CD4-positive, alpha-beta T cell (primary cell): ENCODE measurements around the gene SAXO1. TPM values are rescaled to one million over a fixed set of nuclear protein-coding genes. Genes with fewer than 3 reads are reported as not detected.

Source experiments
- ATAC-seq: fragments of 200-7000 bp; cut with Tn5 transposase; one replicate; pipeline ENCODE4 v1.10.0; 2022; ENCODE audit warnings: mild to moderate bottlenecking; ENCODE audit not compliant: poor library complexity
- CTCF ChIA-PET: fragments of 350-600 bp; sonication (Branson Sonifier 250); formaldehyde crosslinking; loops from one replicate; lab custom pipeline; 2021; ENCODE audit warnings: antibody characterized with exemption, inconsistent platforms; lab: Charles Lee
- POLR2A ChIA-PET: fragments of 350-600 bp; sonication (Branson Sonifier 250); formaldehyde crosslinking; loops from one replicate; lab custom pipeline; 2021; ENCODE audit warnings: antibody characterized with exemption, inconsistent platforms; lab: Charles Lee
- DNase-seq, 14 experiments: peaks; one replicate each; pipeline ENCODE4 v3.0.0-alpha.2; 2013 to 2020; ENCODE audit warnings: mixed read lengths in 2 of 14
- H3K27ac ChIP-seq, 2 donors: one replicate each; pipeline versions ENCODE4 v1.5.1 to v1.7.0; 2013; ENCODE audit warnings: low read length in 2 of 2, low read depth in 1 of 2, mild to moderate bottlenecking in 1 of 2
- H3K27me3 ChIP-seq, 2 experiments: 1 replicate in 1 of 2; 2 replicates in 1 of 2; pipeline versions ENCODE4 v1.6.1 to v1.7.0; 2013; ENCODE audit warnings: low read length in 2 of 2, control low read depth in 1 of 2, mild to moderate bottlenecking in 1 of 2, moderate library complexity in 1 of 2; ENCODE audit not compliant: insufficient read depth in 2 of 2, control insufficient read depth in 1 of 2
- H3K36me3 ChIP-seq: one replicate; pipeline ENCODE4 v1.6.1; 2013; ENCODE audit warnings: low read length, control low read depth; ENCODE audit not compliant: insufficient read depth
- H3K4me1 ChIP-seq: one replicate; pipeline ENCODE4 v1.6.1; 2013; ENCODE audit warnings: low read length, control low read depth; ENCODE audit not compliant: insufficient read depth
- H3K4me3 ChIP-seq: one replicate; pipeline ENCODE4 v1.5.1; 2013; ENCODE audit warnings: mild to moderate bottlenecking, low read length, moderate library complexity
- H3K9me3 ChIP-seq, 2 experiments: 1 replicate in 1 of 2; 2 replicates in 1 of 2; pipeline versions ENCODE4 v1.6.1 to v1.7.0; 2013; ENCODE audit warnings: low read length in 2 of 2, mild to moderate bottlenecking in 2 of 2, control low read depth in 1 of 2, moderate library complexity in 1 of 2; ENCODE audit not compliant: control insufficient read depth in 1 of 2, insufficient read depth in 1 of 2
- H3K27ac Mint-ChIP-seq: one replicate; pipeline ENCODE4 v1.8.0; 2020; ENCODE audit warnings: mixed read lengths
- H3K27me3 Mint-ChIP-seq: one replicate; pipeline ENCODE4 v1.8.0; 2021; ENCODE audit warnings: mixed read lengths
- H3K36me3 Mint-ChIP-seq: one replicate; pipeline ENCODE4 v1.8.0; 2021; ENCODE audit warnings: low read depth, mixed read lengths
- H3K4me1 Mint-ChIP-seq: one replicate; pipeline ENCODE4 v1.8.0; 2021; ENCODE audit warnings: low read depth, mixed read lengths
- H3K4me3 Mint-ChIP-seq: one replicate; pipeline ENCODE4 v1.8.0; 2020; ENCODE audit warnings: mild to moderate bottlenecking, mixed read lengths
- H3K9me3 Mint-ChIP-seq: one replicate; pipeline ENCODE4 v1.8.0; 2020; ENCODE audit warnings: mixed read lengths
- CTCF ChIP-seq: fragments of 200-600 bp; IDR thresholded peaks from one replicate; pipeline ENCODE4 v1.8.0; 2022; ENCODE audit warnings: antibody characterized with exemption, mild to moderate bottlenecking
- intact Hi-C, 2 experiments: fragments of 100-400 bp; cut with DNase I in 1 of 2; cut with micrococcal nuclease in 1 of 2; formaldehyde crosslinking; loops; one replicate each; pipeline versions ENCODE4 v1.15.1 to v1.9.0; 2023 to 2025; cut with DNase I, micrococcal nuclease
- total RNA-seq, 174 experiments: library from RNA in 2 of 174; stranded (reverse) in 2 of 174; gene quantifications; one replicate each; pipeline ENCODE4 v1.2.3 and lab custom pipeline; 2021 to 2026

The SAXO1 gene
- total RNA-seq, 2 experiments from 2014 or later, result 0.19 to 0.34 TPM

DNA sequence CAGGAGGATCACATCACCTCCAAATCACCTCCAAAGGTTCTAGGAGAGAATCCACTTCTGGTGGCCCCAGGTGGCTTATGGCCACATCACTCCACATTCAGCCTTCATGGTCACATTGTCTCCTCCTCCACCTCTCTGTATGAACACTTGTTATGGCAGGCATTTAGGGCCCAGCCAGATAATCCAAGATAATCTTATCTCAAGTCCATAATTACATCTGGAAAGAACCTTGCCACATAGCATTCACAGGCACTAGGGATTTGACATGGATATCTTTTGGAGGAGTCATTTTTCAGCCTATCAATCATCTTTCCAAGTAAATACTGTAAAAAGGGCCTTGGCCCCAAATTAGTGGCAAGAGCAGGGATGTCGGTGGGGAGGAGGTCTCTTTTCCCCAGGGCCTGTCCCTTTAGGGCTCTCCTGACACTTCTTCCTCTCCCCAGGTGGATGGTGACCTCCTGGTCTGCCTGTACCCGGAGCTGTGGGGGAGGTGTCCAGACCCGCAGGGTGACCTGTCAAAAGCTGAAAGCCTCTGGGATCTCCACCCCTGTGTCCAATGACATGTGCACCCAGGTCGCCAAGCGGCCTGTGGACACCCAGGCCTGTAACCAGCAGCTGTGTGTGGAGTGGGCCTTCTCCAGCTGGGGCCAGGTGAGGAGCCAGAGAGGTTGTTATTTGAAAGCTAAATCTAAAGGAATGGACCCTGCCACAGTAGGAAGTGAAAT lies 140.9 kb downstream of the SAXO1 start:
- H3K36me3 Mint-ChIP-seq, result no peaks in the 10 kb centered on the region
- DNase-seq, result no peak
- H3K27me3 ChIP-seq, result no peaks in the 10 kb centered on the region
- ChIA-PET CTCF (no interaction called here), POLR2A (no interaction called here)
- no peak overlapping the region for H3K4me3 Mint-ChIP-seq
- no peak for TF ChIP-seq CTCF
- no peaks in the 10 kb centered on the region for H3K36me3 ChIP-seq
- H3K27ac ChIP-seq, result no peak overlapping the region
- no peaks in the 10 kb centered on the region for H3K4me1 Mint-ChIP-seq
- no peak overlapping the region for H3K4me3 ChIP-seq
- H3K27me3 Mint-ChIP-seq, result peaks cover 5% of the 10 kb centered on the region
- intact Hi-C loops, result loop anchor here in 1 of 2 experiments (10.0 kb wide), 1 partner anchor 63 kb away; no protein-coding TSS in a partner anchor
- peaks cover 8% of the 10 kb centered on the region for H3K4me1 ChIP-seq
- H3K27ac Mint-ChIP-seq, result no peak overlapping the region
- no peak for ATAC-seq
- peaks cover 9 to 19% of the 10 kb centered on the region in 2 experiments for H3K9me3 ChIP-seq
- peaks cover 15% of the 10 kb centered on the region for H3K9me3 Mint-ChIP-seq

GRCh38 chr9:18890372-18890771 lies 142.6 kb downstream of the SAXO1 start:
- peaks cover 7% of the 10 kb centered on the region for H3K9me3 Mint-ChIP-seq
- no peaks in the 10 kb centered on the region for H3K36me3 Mint-ChIP-seq
- DNase-seq, result no peak
- no peak overlapping the region for H3K4me3 ChIP-seq
- intact Hi-C loops, result loop anchor here in 1 of 2 experiments (10.0 kb wide), 1 partner anchor 64 kb away; no protein-coding TSS in a partner anchor
- H3K4me3 Mint-ChIP-seq, result no peak overlapping the region
- no peaks in the 10 kb centered on the region for H3K4me1 ChIP-seq
- H3K27ac Mint-ChIP-seq, result no peak overlapping the region
- ATAC-seq, result no peak
- peaks cover 0 to 4% of the 10 kb centered on the region in 2 experiments for H3K9me3 ChIP-seq
- no peak overlapping the region for H3K27ac ChIP-seq
- CTCF ChIA-PET, result no interaction called here
- no peaks in the 10 kb centered on the region for H3K4me1 Mint-ChIP-seq
- H3K27me3 Mint-ChIP-seq, result peaks cover 5% of the 10 kb centered on the region
- H3K36me3 ChIP-seq, result no peaks in the 10 kb centered on the region
- TF ChIP-seq CTCF, result no peak
- POLR2A ChIA-PET, result no interaction called here
- H3K27me3 ChIP-seq, result no peaks in the 10 kb centered on the region

- Mint-ChIP-seq H3K4me3 (no peak overlapping the region), H3K27me3 (peaks cover 5% of the 10 kb centered on the region), H3K27ac (no peak overlapping the region), H3K36me3 (no peaks in the 10 kb centered on the region), H3K9me3 (peaks cover 3% of the 10 kb centered on the region), H3K4me1 (no peaks in the 10 kb centered on the region)
- H3K27me3 ChIP-seq, result no peaks in the 10 kb centered on the region
- no peaks in the 10 kb centered on the region for H3K9me3 ChIP-seq
- TF ChIP-seq CTCF, result no peak
- no peak overlapping the region for H3K27ac ChIP-seq
- H3K4me3 ChIP-seq, result no peak overlapping the region
- no peak for ATAC-seq
- H3K4me1 ChIP-seq, result no peaks in the 10 kb centered on the region
- no peak for DNase-seq
- H3K36me3 ChIP-seq, result no peaks in the 10 kb centered on the region
- intact Hi-C loops, result no loop called here
- POLR2A ChIA-PET, result no interaction called here
- CTCF ChIA-PET, result no interaction called here
Observed at GRCh38 chr9:18889550-18889949, 143.5 kb downstream of the SAXO1 start.
